ENCODE measurements around the gene CAMTA1.

Gene CAMTA1

GRCh38 chr1:7047866-7048265 lies 262.6 kb downstream of the CAMTA1 start:
- FAIRE-seq (no peak), DNase-seq (ENCODE audit: insufficient read length, low spot score) (no peak)
- TF ChIP-seq CTCF (IDR thresholded peaks at IDR 0.05; ENCODE audit: insufficient read depth, missing control alignments): no peak

- no peak for TF ChIP-seq CTCF (IDR thresholded peaks at IDR 0.05; ENCODE audit: insufficient read depth, missing control alignments)
- FAIRE-seq (no peak), DNase-seq (ENCODE audit: insufficient read length, low spot score) (no peak)
Observed at GRCh38 chr1:7048395-7048794, 263.1 kb downstream of the CAMTA1 start.

GRCh38 chr1:7049913-7050625 lies 264.8 kb downstream of the CAMTA1 start:
- no peak for TF ChIP-seq CTCF (IDR thresholded peaks at IDR 0.05; ENCODE audit: insufficient read depth, missing control alignments)
- no peak for FAIRE-seq

GRCh38 chr1:7050751-7051665 lies 265.8 kb downstream of the CAMTA1 start:
- TF ChIP-seq CTCF (IDR thresholded peaks at IDR 0.05; ENCODE audit: insufficient read depth, missing control alignments): no peak
- FAIRE-seq: no peak

More at GRCh38 chr1:7049913-7050625, 264.8 kb downstream of the CAMTA1 start:
- no peak for DNase-seq (ENCODE audit: insufficient read length, low spot score)

GRCh38 chr1:7052701-7053100 lies 267.4 kb downstream of the CAMTA1 start:
- FAIRE-seq: no peak
- no peak for DNase-seq (ENCODE audit: insufficient read length, low spot score)
- TF ChIP-seq CTCF (IDR thresholded peaks at IDR 0.05; ENCODE audit: insufficient read depth, missing control alignments): no peak

More at GRCh38 chr1:7050751-7051665, 265.8 kb downstream of the CAMTA1 start:
- no peak for DNase-seq (ENCODE audit: insufficient read length, low spot score)

- DNase-seq (ENCODE audit: insufficient read length, low spot score): no peak
- no peak for TF ChIP-seq CTCF (IDR thresholded peaks at IDR 0.05; ENCODE audit: insufficient read depth, missing control alignments)
- FAIRE-seq: no peak
Observed at GRCh38 chr1:7060745-7061144, 275.5 kb downstream of the CAMTA1 start.
